K562 (cell line): ENCODE data around the gene KATNAL2. TPM values are rescaled to one million over a fixed set of nuclear protein-coding genes. Genes with fewer than 3 reads are reported as not detected.

Source experiments
- polyA plus RNA-seq, 8 experiments: library from polyadenylated mRNA; depleted of rRNA in 4 of 8; stranded (reverse) in 5 of 8; unstranded in 3 of 8; fragments of >200 nt; fragmentation: Nextera tagmentation in 2 of 8; fragmentation: Illumina TruSeq in 1 of 8; extraction: Ambion mirVana in 2 of 8; extraction: Trizol in 1 of 8; gene quantifications; 2 replicates each; pipeline versions ENCODE4 v1.2.1 to v1.2.3, GENCODE V29; 2011 to 2014; ENCODE audit warnings: inconsistent platforms in 1 of 8, missing spikeins in 1 of 8
- total RNA-seq, 7 experiments: library from RNA; depleted of rRNA in 6 of 7; stranded (reverse); fragments of >200 nt in 6 of 7; fragmentation: Illumina TruSeq in 2 of 7; extraction: Trizol in 2 of 7; gene quantifications; 2 replicates each; pipeline versions ENCODE4 v1.2.1 to v1.2.3, GENCODE V29; 2011 to 2021; ENCODE audit warnings: low replicate concordance in 1 of 7
- TF ChIP-seq, protein P1 (sequence below), 2 experiments: fragments of 450-650 bp; IDR thresholded peaks; 2 replicates each; pipeline ENCODE4 v1.6.1; 2016; ENCODE audit warnings: mild to moderate bottlenecking in 2 of 2, borderline replicate concordance in 1 of 2, low read depth in 1 of 2, moderate library complexity in 1 of 2

Gene KATNAL2
- total and polyA plus RNA-seq, 9 of the 15 experiments (the other 6 are each of a cell fraction or from before 2014, with no cell fraction given) = 0.08 to 1.2 (median 0.48) TPM

DNA sequence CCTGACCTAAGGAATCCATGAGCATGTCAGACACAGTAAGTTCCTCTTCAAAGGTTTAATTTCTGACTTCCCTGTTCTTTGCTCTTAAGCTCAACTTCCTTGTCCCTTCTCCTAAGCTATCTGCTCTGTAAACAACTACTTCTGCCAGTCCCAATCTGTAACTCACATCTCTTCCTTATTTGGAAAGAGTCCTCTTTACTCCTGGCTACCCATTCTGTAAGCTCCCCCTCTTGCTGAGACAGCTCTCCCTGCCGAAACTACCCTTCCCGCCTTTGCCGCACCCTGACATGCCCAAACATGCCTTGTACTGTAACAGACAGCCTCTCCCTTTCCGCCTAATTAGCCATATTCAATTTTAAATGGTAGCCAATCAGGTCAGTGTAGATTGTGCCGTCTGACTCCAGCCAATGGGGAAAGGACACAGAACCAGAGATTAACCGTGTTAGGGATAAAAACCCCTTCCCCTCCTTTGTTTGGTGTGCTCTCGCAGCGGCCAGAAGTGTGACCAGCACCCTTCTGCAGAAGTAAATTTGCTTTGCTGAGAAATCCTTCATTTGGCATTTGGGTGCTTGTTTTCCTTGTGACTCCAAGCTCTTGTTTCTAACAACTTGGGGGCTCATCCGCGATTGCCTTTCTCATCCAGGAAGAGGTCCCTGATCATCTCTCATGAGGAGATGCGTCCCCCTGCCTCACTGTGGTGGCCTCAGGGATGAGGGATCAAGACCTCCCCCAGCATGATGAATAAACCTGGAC lies 49.1 kb upstream of the KATNAL2 start (continued):
- TF ChIP-seq, protein P1, sequence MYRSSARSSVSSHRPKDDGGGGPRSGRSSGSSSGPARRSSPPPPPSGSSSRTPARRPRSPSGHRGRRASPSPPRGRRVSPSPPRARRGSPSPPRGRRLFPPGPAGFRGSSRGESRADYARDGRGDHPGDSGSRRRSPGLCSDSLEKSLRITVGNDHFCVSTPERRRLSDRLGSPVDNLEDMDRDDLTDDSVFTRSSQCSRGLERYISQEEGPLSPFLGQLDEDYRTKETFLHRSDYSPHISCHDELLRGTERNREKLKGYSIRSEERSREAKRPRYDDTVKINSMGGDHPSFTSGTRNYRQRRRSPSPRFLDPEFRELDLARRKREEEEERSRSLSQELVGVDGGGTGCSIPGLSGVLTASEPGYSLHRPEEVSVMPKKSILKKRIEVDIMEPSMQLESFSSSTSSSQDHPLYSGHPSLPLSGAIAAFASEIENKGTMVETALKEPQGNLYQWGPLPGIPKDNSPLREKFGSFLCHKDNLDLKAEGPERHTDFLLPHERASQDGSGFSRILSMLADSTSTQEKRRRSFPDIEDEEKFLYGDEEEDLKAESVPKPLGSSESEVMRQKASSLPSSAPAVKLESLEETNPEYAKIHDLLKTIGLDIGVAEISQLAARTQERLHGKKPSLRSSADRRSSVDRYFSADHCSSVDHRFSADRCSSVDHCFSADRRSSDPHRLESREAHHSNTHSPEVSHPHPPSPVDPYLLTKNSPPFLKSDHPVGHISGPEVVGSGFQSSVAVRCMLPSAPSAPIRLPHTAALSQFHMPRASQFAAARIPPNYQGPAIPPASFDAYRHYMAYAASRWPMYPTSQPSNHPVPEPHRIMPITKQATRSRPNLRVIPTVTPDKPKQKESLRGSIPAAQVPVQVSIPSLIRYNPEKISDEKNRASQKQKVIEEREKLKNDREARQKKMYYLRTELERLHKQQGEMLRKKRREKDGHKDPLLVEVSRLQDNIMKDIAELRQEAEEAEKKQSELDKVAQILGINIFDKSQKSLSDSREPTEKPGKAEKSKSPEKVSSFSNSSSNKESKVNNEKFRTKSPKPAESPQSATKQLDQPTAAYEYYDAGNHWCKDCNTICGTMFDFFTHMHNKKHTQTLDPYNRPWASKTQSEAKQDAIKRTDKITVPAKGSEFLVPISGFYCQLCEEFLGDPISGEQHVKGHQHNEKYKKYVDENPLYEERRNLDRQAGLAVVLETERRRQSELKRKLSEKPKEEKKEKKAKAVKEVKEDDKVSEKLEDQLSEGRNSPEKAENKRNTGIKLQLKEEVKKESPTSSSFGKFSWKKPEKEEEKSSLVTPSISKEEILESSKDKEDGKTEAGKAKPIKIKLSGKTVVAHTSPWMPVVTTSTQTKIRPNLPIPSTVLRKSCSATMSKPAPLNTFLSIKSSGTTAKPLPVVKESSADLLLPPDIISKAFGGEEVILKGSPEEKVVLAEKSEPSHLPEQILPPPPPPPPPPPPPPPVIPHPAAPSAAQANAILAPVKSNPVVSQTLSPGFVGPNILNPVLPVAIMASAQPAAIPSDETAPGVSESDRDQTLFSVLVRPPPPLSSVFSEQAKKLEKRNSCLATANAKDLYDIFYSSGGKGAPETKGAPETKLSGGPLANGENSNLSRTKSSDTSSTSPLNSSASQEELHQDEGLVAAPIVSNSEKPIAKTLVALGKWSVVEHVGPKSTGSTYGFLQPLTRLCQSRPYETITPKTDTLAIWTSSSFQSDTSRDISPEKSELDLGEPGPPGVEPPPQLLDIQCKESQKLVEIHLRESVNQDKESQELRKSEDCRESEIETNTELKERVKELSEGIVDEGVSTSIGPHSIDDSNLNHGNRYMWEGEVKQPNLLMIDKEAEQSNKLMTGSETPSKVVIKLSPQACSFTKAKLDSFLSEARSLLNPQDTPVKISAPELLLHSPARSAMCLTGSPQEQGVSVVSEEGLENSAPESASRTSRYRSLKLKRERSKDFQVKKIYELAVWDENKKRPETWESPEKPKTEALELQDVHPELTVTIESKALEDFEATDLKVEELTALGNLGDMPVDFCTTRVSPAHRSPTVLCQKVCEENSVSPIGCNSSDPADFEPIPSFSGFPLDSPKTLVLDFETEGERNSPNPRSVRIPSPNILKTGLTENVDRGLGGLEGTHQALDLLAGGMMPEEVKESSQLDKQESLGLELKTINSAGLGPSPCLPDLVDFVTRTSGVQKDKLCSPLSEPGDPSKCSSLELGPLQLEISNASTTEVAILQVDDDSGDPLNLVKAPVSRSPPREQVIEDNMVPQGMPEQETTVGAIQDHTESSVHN (IDR thresholded peaks at IDR 0.05; ENCODE audit: borderline replicate concordance in 1 of 2, low read depth in 1 of 2) = no peak
